CD4-positive, alpha-beta T cell treated with Interleukin-6 at 100 ng/mL for 8 hours (primary cell): ENCODE measurements around the gene GAL.
"Not testable (repeated sequence)": the region's sequence is repeated elsewhere in the genome, so short reads cannot be mapped to it uniquely, and the experiment has no call there.

Source experiments
- DNase-seq: peaks from one replicate; pipeline ENCODE4 v3.0.0-alpha.2; 2020; ENCODE audit warnings: mixed read lengths, low spot score

GAL gene, protein sequence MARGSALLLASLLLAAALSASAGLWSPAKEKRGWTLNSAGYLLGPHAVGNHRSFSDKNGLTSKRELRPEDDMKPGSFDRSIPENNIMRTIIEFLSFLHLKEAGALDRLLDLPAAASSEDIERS

DNA sequence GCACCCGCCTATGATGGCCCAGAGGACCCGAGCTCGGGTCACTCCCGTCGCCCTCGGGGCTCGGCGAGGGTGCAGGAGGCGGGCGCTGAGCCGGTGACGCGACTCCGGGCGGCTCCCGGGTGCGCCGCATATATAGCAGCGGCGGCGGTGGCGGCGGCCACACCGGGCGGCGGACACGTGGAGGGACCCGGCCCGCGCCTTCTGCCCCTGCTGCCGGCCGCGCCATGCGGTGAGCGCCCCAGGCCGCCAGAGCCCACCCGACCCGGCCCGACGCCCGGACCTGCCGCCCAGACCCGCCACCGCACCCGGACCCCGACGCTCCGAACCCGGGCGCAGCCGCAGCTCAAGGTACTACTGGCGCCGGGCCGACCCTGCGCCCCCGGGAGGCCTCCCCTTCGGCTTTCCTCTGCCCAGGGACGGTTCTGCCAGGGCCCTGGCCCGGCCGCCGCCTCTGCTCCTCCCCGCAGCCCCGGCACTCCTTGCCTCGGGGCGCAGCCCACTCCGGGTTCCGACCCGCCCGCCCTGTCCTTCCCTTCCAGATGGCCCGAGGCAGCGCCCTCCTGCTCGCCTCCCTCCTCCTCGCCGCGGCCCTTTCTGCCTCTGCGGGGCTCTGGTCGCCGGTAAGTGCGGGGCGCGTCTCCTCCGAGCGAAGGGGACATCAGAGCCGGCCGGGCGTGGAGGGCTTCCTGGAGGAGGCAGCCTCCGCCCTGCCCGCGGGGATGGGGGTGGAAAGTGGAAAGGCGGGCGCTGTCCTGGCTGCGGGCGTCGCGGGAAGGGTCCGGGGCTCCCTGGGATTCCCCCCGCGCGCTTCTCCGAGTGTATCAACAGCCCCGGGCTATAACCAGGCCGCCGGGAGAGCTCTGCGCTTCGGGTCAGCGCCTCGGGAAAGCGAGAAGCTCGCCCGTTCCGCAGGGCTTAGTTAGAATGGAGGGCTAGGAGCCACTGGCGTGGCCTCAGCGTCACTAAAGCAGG, at the start of gene GAL:
GAL (plus strand) TSS at position 160 of the 972 bp plus-strand sequence; CDS start at position 540, 380 bp downstream.
- no peak for DNase-seq

DNA sequence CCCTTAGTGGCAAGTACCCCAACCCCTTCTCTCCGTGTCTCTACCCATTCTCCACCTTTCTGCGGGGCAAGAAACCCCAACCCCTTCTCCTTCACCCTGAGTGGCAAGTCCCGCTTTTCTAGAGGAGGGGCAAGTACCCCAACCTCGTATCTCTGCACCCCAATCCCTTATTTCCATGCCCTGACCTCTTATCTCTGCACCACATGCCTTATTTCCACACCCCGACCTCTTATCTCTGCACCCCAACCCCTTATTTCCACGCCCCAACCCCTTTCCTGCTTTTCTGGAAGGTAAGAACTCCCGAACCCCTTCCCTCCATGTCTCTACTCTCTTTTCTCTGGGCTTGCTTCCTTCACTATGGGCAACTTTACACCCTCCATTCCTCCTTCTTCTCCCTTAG, 49.7 kb upstream of the GAL start:
- not testable (repeated sequence) for DNase-seq

DNA sequence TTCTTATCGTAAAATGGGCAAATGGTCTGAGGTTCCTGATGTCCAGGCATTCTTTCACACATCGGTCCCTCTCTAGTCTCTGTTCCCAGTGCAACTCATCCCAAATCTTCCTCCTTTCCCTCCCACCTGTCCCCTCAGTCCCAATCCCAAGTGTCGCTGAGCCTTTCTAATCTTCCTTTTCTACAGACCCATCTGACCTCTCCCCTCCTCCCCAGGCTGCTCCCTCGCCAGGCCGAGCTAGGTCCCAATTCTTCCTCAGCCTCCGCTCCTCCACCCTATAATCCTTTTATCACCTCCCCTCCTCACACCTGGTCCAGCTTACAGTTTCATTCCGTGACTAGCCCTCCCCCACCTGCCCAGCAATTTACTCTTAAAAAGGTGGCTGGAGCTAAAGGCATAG, 49.2 kb upstream of the GAL start:
- not testable (repeated sequence) for DNase-seq

GRCh38 chr11:68635883-68636282, 48.5 kb upstream of the GAL start:
- not testable (repeated sequence) for DNase-seq

- DNase-seq, result not testable (repeated sequence)
Observed at GRCh38 chr11:68639322-68639721, 45.0 kb upstream of the GAL start.

DNA sequence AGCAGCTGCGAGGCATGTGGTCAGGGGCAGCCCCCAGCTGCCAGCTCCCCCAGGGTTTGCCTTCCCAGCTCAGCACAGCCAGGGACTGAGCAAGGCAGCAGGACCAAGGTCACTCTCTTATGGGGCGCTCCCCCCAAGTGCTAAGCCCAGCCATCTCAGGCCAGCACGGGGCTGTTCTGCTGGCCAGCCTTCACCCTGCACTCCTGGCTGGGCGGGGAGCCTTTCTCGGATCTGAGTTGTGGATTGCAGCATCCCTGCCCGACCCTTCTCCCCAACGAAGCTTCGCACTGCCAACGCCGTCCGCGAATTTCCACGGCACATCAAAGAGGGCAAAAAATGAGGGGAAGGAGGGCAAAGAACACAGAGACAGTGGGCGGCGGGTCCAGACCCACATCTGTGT, 42.5 kb upstream of the GAL start:
- DNase-seq, result no peak

GRCh38 chr11:68643585-68643984, 40.8 kb upstream of the GAL start:
- DNase-seq, result no peak

DNA sequence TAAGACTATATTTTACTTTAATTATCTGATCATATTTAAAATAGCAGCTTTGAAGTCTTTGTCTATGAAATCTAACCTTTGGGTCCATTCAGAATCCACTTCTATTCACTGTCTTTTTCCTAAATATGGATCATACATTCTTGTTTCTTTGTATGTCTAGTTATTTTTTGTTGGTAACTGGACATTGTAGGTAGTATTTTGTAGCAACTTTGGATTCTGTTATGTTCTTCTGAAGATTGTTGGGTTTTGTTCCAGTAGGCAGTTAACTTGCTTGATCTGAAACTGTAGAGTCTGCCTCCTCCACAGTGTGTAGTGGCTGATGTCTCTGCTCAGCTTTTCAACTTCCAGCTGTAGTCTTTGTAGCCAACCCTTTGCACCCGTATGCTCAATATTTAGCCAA, 37.5 kb upstream of the GAL start:
- DNase-seq, result no peak

DNA sequence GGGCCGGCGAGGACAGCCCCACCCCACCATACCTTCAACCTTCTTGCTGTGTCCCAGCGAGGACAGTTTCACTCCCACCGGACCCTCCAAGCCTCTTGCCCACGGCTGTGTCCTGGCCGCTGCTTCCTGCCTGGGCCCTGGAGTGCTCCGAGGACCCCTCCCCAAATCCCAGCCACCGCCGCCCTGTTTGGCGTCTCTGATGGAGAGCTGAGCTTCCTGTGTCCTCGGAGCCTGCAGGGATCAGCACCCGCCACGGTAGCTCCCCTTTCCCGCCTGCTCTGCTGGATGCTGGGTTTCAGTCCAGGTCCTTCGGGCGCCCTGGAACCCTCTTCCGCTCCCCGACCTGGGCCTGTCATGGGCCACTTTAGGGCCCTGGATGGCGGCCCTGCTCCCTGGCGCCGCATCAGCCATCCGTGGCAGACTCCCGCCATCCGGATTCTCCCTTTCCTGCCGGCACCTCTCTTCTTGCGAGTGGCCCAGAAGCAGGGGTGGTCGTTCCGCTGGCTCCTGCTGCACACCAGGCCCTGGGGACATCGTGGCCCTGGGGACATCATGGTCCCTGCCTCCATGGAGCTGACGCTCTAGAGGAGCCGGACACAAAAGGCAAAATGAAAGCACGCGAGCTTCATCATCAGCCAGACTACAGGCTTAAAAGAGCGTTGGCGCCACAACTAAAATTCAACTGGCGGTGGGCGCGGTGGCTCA, 34.3 kb upstream of the GAL start:
- no peak for DNase-seq

- DNase-seq, result no peak
Observed at GRCh38 chr11:68650801-68651200, 33.5 kb upstream of the GAL start.

GRCh38 chr11:68651208-68651984, 32.9 kb upstream of the GAL start:
- no peak for DNase-seq

DNA sequence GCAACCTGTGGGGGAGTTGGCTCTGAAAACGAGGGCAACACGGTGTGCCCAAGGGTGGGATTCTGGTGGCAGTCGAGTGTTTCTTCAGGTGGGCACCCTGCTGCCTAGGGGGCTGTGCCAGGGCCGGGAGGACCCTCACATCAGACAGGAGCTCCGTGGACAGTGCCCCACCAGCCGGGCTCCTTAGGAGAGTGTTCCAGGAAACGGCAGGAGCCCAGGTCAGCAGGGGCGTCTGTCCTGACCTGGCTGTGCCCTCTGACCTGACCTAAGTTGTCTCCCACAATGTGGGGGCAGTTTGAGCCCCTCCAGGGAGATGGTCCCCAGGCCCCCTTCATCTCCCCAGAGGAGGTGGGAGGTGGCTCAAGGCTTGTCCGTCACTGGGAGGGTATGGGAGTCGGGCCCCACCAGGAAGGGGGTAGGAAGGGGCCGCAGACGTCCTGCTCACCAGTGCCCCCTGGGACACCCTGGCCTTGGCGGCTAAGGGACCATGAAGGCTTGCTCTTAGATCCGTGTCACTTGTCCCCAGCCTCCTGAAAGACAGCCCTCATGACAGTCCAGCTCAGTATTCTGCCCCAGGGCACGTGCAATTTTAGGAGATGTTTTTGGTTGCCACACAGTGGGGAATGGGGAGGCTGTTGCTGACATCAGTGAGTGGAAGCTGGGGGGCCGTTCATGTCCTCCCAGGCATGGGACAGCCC, 32.2 kb upstream of the GAL start:
- no peak for DNase-seq

DNA sequence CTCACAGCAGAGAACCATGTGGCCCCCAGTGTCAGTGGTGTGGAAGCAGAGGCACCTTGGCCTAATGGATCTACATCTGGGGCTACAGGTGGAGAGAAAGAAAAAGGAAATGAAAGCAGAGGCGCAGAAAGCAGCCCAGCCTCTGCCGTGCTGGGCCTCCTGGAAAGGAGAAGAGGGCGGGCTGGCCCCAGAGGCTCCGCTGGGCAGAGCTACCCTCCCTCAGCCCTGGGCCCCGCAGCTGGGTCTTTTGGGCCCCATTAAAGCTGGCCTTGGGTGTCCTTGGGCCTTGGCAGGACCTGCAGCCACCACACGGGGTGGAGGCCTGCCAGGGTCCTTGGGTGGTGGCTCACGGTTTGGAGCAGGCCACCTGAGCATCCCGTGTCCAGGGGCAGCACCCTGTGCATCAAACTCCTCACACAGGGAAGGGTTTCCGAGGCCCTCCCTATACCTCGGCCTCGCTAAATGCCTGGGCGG, 31.6 kb upstream of the GAL start:
- no peak for DNase-seq

GRCh38 chr11:68653486-68654430, 30.6 kb upstream of the GAL start:
- no peak for DNase-seq

DNA sequence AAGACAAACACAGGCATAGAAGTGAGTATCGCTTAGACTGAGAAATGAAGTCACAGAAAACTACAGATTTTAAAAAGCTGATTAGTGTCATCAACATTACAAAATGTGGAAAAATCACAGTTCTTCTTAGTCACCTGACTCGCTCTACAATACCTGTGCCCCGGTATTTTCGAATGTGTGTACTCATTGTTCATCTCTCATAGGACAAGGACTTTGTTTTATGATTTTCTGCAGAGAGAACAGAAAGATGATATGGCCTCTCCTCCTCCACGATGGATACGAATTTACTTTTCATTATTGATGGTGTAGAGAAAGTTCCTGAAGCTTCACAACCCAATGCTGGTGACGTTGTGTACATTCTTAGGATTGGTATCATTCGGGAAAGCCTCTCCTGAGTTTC, 29.4 kb upstream of the GAL start:
- no peak for DNase-seq

DNA sequence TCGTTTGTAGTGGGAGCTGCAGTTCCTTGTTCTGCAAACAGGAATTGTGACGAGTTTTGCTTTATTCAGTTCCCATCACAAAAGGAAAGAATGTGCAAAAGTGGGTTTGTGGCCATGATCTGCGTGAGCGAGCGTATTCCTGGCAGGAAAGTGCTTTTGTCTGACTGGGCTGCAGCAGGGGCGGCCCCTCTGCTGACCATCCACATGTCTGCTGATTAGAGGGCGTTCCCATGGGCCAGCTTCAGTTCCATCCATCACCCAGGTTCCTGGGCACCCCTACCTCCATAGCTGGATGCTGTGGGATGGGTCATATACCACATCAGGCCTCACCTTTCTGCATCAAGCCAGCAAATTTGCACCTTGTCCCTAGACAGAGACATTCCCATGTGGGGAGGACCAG, 28.9 kb upstream of the GAL start:
- DNase-seq, result no peak

DNA sequence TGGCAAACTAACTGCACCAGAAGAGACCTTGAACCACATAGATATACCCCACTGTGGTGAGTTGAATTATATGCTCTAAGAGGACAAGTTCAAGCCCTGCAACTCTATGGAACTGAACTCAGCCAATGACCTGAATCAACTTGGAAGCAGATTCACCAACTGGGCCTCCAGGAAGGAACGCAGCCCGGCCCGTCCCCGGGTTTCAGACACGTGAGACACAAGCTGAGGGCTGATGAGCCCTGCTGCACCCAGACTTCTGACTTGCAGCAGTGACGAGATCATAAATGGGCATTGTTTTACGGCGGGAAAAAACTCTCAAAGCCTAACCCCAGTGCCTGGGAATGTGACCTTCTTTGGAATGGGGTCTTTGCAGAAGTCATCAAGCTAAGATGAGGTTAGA, 28.5 kb upstream of the GAL start:
- no peak for DNase-seq

DNA sequence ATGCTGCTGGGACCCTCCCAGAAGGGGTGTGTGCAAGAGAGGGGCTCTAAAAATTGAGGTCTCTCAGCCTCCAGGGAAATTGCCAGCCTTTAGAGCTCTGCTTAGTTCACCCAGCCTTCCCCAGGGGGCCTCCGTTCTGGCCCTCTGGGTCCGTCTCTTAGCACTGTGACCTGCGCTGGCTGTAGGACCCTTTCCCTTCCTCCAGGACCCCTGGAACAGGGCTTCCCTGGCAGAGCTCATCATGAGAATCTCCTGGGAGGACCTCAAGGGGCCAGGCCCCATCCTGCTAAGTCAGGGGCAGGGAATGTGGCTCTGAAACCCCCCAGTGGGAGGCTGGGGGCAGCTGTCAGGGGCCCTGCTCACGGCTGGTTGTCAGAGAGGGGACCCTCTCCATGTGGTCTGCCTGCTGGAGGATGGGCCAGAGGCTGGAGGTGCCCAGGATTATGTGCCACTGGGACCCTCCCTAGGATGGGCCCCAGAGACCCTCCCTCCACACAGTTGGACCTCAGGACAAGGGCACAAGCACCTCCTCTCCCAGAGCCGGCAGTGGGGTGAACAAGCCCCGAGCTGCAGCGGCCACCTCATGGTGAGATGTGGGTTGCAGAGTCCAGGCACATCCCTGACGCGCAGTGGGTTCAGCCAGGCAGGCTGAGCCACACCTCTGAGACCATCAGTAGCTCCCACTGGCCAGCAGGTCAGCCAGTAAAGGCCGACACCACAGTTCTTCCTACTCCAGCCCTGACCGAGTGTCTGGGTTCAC, 27.1 kb upstream of the GAL start:
- no peak for DNase-seq

- DNase-seq, result no peak
Observed at GRCh38 chr11:68658097-68658496, 26.2 kb upstream of the GAL start.
